ENCODE results near the gene IL12RB2. TPM values are rescaled to one million over a fixed set of nuclear protein-coding genes. Genes with fewer than 3 reads are reported as not detected.

The IL12RB2 gene
- polyA plus RNA-seq, 1 experiment = not detected

DNA sequence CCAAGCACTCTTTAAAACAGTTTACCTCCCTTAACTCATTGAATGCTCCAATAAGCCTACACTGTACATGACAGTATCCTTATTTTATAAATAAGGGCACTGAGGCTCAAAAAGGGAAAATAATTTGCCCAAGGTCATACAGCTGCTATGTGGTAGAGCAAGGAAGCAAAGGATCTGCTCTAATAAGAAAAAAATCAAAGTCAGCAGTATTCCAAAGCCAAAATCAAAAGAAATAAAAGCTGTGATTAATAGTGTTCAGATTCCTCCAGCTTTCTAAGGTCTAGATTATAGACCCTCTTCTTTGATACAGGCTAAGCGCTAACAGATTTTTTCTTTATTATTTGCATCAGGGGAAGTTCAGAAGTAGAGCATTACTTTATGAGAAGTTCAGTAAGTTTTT lies 39.3 kb downstream of the IL12RB2 start:
- Histone ChIP-seq H3K27me3 (ENCODE audit: control insufficient read depth, insufficient read depth, low read length) (no peaks in the 10 kb centered on the region), H3K36me3 (ENCODE audit: control insufficient read depth, insufficient read depth, low read length) (no peaks in the 10 kb centered on the region), H3K4me3 (ENCODE audit: low read depth, low read length) (no peak overlapping the region)
- ChIA-PET CTCF (interaction anchor here (0.7 to 10.1 kb wide), 19 partner anchors 8 to 756 kb away, joined by 3 to 173 read pairs (median 5); no protein-coding TSS in a partner anchor), POLR2A (no interaction called here)
- TF ChIP-seq, protein P1, sequence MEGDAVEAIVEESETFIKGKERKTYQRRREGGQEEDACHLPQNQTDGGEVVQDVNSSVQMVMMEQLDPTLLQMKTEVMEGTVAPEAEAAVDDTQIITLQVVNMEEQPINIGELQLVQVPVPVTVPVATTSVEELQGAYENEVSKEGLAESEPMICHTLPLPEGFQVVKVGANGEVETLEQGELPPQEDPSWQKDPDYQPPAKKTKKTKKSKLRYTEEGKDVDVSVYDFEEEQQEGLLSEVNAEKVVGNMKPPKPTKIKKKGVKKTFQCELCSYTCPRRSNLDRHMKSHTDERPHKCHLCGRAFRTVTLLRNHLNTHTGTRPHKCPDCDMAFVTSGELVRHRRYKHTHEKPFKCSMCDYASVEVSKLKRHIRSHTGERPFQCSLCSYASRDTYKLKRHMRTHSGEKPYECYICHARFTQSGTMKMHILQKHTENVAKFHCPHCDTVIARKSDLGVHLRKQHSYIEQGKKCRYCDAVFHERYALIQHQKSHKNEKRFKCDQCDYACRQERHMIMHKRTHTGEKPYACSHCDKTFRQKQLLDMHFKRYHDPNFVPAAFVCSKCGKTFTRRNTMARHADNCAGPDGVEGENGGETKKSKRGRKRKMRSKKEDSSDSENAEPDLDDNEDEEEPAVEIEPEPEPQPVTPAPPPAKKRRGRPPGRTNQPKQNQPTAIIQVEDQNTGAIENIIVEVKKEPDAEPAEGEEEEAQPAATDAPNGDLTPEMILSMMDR (IDR thresholded peaks at IDR 0.05; ENCODE audit: insufficient read depth, low read depth, low read length) = no peak
- DNase-seq (ENCODE audit: low read depth) = no peak

DNA sequence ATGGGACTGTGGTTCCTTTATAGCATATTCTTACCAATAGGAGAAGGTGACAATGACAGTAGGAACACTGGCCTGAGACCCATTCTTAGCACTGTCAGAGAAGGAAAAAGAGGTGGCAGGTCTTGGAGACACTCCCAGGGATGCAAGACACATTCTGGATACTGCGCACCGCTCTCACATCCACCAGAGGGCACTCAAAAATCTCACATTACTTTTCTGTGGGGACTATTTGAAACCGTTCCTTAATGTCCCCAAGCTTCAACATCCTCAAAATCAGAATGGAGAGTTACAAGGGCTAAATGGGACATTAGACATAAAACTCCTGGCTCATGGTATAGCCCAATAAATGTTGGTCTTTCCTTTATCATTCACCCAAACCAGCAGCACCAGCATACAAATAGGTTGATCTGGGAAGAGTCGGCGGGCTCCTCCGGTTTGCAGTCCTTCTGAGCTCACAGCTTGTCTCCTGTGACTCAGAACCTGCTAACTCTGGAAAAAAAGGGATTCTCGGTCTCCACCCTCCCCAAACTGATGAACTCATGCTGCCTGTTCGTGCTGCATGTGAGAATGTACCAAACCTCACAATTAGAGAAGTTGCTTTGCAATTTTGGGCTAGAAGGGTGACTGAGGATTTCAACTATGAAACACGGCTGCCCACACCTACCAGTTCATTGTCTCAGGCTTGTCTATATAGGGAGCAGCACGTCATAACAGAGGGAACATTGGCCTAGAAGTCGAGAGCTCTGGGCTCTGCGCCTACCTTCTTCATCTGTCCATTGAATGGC lies 40.2 kb downstream of the IL12RB2 start:
- peak; percentile 61 for DNase-seq (ENCODE audit: low read depth)
- H3K4me3 ChIP-seq (ENCODE audit: low read depth, low read length) = no peak overlapping the region
- CTCF ChIA-PET = interaction anchor here (0.6 to 10.1 kb wide), 24 partner anchors 9 to 755 kb away, joined by 3 to 173 read pairs (median 4); no protein-coding TSS in a partner anchor
- no peaks in the 10 kb centered on the region for H3K27me3 ChIP-seq (ENCODE audit: control insufficient read depth, insufficient read depth, low read length)
- H3K36me3 ChIP-seq (ENCODE audit: control insufficient read depth, insufficient read depth, low read length) = no peaks in the 10 kb centered on the region
- TF ChIP-seq, protein P1 (IDR thresholded peaks at IDR 0.05; ENCODE audit: insufficient read depth, low read depth, low read length) = peak; percentile 84
- POLR2A ChIA-PET = interaction anchor here (0.8 kb wide), 1 partner anchor 10 kb away, joined by 16 read pairs; no protein-coding TSS in a partner anchor

DNA sequence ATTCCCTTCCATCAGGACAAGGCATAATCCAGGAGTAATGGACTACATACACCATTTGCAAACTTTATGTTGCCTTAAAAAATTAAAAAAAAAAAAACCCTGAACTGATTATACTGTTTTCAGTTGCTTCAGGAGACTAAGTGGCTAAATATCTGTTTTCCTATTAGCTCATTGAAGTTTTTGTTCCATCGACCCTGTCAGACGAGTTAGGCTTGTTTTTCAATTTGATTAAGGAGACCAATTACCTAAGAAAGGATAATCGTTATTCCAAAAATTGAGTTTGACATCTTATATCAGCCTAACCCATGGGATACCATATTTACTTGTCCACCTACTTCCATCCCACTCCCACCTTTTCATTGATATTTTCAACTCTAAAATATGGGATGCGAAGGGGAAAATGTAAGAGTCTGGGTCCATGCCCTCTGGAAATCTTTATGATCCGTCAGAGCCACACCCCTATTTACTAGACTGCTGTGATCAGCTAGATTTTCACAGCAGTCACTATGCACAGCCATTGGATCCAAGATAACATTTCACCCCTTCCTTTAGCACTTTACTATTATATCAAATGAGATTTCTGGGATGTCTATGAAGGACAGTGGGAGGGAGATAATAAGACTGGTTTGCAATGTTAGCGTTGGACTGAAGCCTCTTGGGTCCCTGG lies 41.0 kb downstream of the IL12RB2 start:
- ChIA-PET CTCF (interaction anchor here (0.9 to 10.1 kb wide), 11 partner anchors 8 to 153 kb away, joined by 3 to 173 read pairs (median 8); no protein-coding TSS in a partner anchor), POLR2A (interaction anchor here (0.8 kb wide), 1 partner anchor 10 kb away, joined by 16 read pairs; no protein-coding TSS in a partner anchor)
- no peak for DNase-seq (ENCODE audit: low read depth)
- TF ChIP-seq, protein P1 (IDR thresholded peaks at IDR 0.05; ENCODE audit: insufficient read depth, low read depth, low read length) = no peak
- no peaks in the 10 kb centered on the region for H3K36me3 ChIP-seq (ENCODE audit: control insufficient read depth, insufficient read depth, low read length)
- no peaks in the 10 kb centered on the region for H3K27me3 ChIP-seq (ENCODE audit: control insufficient read depth, insufficient read depth, low read length)
- H3K4me3 ChIP-seq (ENCODE audit: low read depth, low read length) = no peak overlapping the region

DNA sequence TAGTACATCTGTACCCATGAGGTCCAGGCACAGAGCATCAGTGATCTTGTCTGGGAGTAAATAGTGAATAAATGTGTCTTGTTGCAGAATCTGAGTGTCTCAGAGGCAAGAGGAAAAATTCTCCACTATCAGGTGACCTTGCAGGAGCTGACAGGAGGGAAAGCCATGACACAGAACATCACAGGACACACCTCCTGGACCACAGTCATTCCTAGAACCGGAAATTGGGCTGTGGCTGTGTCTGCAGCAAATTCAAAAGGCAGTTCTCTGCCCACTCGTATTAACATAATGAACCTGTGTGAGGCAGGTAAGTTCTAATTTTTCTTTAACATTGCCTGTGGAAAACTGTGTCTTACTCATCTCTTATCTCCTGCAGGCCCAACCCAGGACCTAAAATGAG lies 43.1 kb downstream of the IL12RB2 start:
- TF ChIP-seq, protein P1 (IDR thresholded peaks at IDR 0.05; ENCODE audit: insufficient read depth, low read depth, low read length) = no peak
- ChIA-PET CTCF (interaction anchor here (0.8 to 10.1 kb wide), 5 partner anchors 10 to 151 kb away, joined by 3 to 173 read pairs (median 3); no protein-coding TSS in a partner anchor), POLR2A (no interaction called here)
- DNase-seq (ENCODE audit: low read depth) = no peak
- H3K27me3 ChIP-seq (ENCODE audit: control insufficient read depth, insufficient read depth, low read length) = no peaks in the 10 kb centered on the region
- H3K4me3 ChIP-seq (ENCODE audit: low read depth, low read length) = no peak overlapping the region
- H3K36me3 ChIP-seq (ENCODE audit: control insufficient read depth, insufficient read depth, low read length) = no peaks in the 10 kb centered on the region

DNA sequence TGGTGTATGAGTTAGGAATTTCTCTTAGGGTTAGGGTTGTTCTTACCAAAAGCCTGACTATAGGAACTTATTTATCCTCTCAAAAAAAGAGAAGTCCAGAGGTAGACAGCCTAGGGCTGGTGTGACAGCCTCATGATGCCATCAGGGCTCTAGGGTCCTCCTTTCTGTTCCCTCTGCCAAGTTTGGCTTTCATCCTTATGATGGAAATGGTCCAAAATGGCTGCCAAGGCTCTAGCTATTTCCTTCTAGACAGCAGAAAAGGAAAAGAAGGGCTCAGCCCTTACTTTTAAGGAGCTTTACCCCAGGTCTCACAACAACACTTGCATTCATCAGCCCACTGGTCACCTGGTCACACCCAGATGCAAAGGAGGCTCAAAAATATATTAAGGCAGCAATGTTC lies 44.5 kb downstream of the IL12RB2 start:
- Histone ChIP-seq H3K36me3 (ENCODE audit: control insufficient read depth, insufficient read depth, low read length) (no peaks in the 10 kb centered on the region), H3K4me3 (ENCODE audit: low read depth, low read length) (no peak overlapping the region), H3K27me3 (ENCODE audit: control insufficient read depth, insufficient read depth, low read length) (no peaks in the 10 kb centered on the region)
- TF ChIP-seq, protein P1 (IDR thresholded peaks at IDR 0.05; ENCODE audit: insufficient read depth, low read depth, low read length) = no peak
- DNase-seq (ENCODE audit: low read depth) = no peak
- CTCF ChIA-PET = interaction anchor here (6.0 to 10.1 kb wide), 2 partner anchors 139 to 150 kb away, joined by 75 to 173 read pairs; no protein-coding TSS in a partner anchor
- POLR2A ChIA-PET = interaction anchor here (1.1 kb wide), 1 partner anchor 12 kb away, joined by 4 read pairs; no protein-coding TSS in a partner anchor
